Measurements from ENCODE around the gene TENM4. TPM values are rescaled to one million over a fixed set of nuclear protein-coding genes. Genes with fewer than 3 reads are reported as not detected.

Gene TENM4
- total and polyA plus RNA-seq, 2 of the 13 experiments (the other 11 are each of a cell fraction or from before 2014, with no cell fraction given): not detected

- in situ Hi-C loops (cut with HindIII; ENCODE audit: extremely low pct_ligation_motif_present, low pct_unique_long_range_greater_than_20kb): no loop called here
- CTCF ChIA-PET (ENCODE audit: low intra/inter-chr PET ratio, low total read pairs): no interaction called here
- TF ChIP-seq ZNF292 (CRISPR knock-in tag; IDR thresholded peaks at IDR 0.05; ENCODE audit: borderline replicate concordance, low read depth) (no peak), REXO4 (CRISPR knock-in tag; IDR thresholded peaks at IDR 0.05; ENCODE audit: borderline replicate concordance) (no peak), SIX4 (CRISPR knock-in tag; IDR thresholded peaks at IDR 0.05) (no peak), ZNF607 (CRISPR knock-in tag; IDR thresholded peaks at IDR 0.05; ENCODE audit: borderline replicate concordance) (no peak), ZFP36 (IDR thresholded peaks at IDR 0.05; ENCODE audit: borderline replicate concordance, low read depth, low read length, partially characterized antibody) (no peak), ZNF280D (CRISPR knock-in tag; IDR thresholded peaks at IDR 0.05) (no peak), ZSCAN20 (CRISPR knock-in tag; IDR thresholded peaks at IDR 0.05; ENCODE audit: borderline replicate concordance) (no peak), FOXC1 (CRISPR knock-in tag; IDR thresholded peaks at IDR 0.05; ENCODE audit: borderline replicate concordance) (no peak), TRIM22 (IDR thresholded peaks at IDR 0.05) (no peak), MYNN (CRISPR knock-in tag; IDR thresholded peaks at IDR 0.05; ENCODE audit: low read depth) (no peak), ZNF687 (CRISPR knock-in tag; IDR thresholded peaks at IDR 0.05) (no peak), MTA1 (CRISPR knock-in tag; IDR thresholded peaks at IDR 0.05; ENCODE audit: borderline replicate concordance) (no peak), MXD4 (CRISPR knock-in tag; IDR thresholded peaks at IDR 0.05) (no peak), SRY (CRISPR knock-in tag; IDR thresholded peaks at IDR 0.05) (no peak), ZNF350 (CRISPR knock-in tag; IDR thresholded peaks at IDR 0.05; ENCODE audit: borderline replicate concordance, low read depth) (no peak), ZSCAN12 (CRISPR knock-in tag; IDR thresholded peaks at IDR 0.05) (no peak), POLR2AphosphoS2 (IDR thresholded peaks at IDR 0.05; ENCODE audit: low read depth, low read length) (no peak)
Observed at GRCh38 chr11:79025097-79025496, 415.7 kb downstream of the TENM4 start.

More at GRCh38 chr11:79025097-79025496, 415.7 kb downstream of the TENM4 start:
- no peak for DNase-seq (ENCODE audit: low spot score)
- no peak for FAIRE-seq
- Histone ChIP-seq H3K4me3 (replicated peaks in 1 of 3; ENCODE audit: insufficient read depth in 1 of 3, low read depth in 2 of 3, low read length in 3 of 3) (no peak overlapping the region), H3K4me1 (ENCODE audit: insufficient read depth, low read length) (no peaks in the 10 kb centered on the region), H3K9ac (ENCODE audit: insufficient read depth, low read depth, low read length) (no peak overlapping the region), H3K36me3 (replicated peaks in 1 of 2; ENCODE audit: control insufficient read depth in 1 of 2, insufficient read depth in 2 of 2, low read length in 2 of 2) (no peaks in the 10 kb centered on the region), H3K27ac (ENCODE audit: extremely low read length, insufficient read depth, low read length) (no peak overlapping the region), H3K79me2 (ENCODE audit: insufficient read depth, low read length) (no peaks in the 10 kb centered on the region), H3K9me3 (ENCODE audit: low read length) (no peaks in the 10 kb centered on the region), H2AFZ (ENCODE audit: low read length) (no peak overlapping the region), H4K20me1 (ENCODE audit: insufficient read depth, low read length) (no peaks in the 10 kb centered on the region), H3K4me2 (ENCODE audit: low read depth, low read length) (no peak overlapping the region), H3K27me3 (ENCODE audit: control insufficient read depth in 1 of 2, insufficient read depth in 2 of 2, low read length in 2 of 2) (peaks cover 0 to 7% of the 10 kb centered on the region in 2 experiments; a peak in 2 of 5 replicates)
- WGBS (ENCODE audit: low lambda C conversion rate): 82% methylated on average over 3 of the region's 3 CpGs
- ATAC-seq: no peak
- no TSS peak for BruUV-seq (replicated peaks)
- POLR2A ChIA-PET: no interaction called here
- intact Hi-C loops (cut with micrococcal nuclease; ENCODE audit: unreplicated experiment): no loop called here

Data from HepG2 (cell line).